Mucosa of rectum (tissue), 2 donors: ENCODE measurements around the gene IQSEC3.

Experiments used
- H3K27ac ChIP-seq, 2 donors: one replicate each; pipeline ENCODE4 v1.7.0; 2013; ENCODE audit warnings: inconsistent platforms in 2 of 2, low read depth in 2 of 2, low read length in 2 of 2
- H3K27me3 ChIP-seq, 2 donors: one replicate each; pipeline ENCODE4 v1.7.0; 2013; ENCODE audit warnings: low read length in 2 of 2; ENCODE audit not compliant: control insufficient read depth in 2 of 2, insufficient read depth in 2 of 2
- H3K36me3 ChIP-seq, 2 donors: one replicate each; pipeline ENCODE4 v1.7.0; 2013; ENCODE audit warnings: low read length in 2 of 2; ENCODE audit not compliant: control insufficient read depth in 2 of 2, insufficient read depth in 2 of 2
- H3K4me1 ChIP-seq, 2 donors: one replicate each; pipeline ENCODE4 v1.7.0; 2013; ENCODE audit warnings: low read length in 2 of 2, mild to moderate bottlenecking in 1 of 2; ENCODE audit not compliant: control insufficient read depth in 2 of 2, insufficient read depth in 2 of 2
- H3K4me3 ChIP-seq, 2 donors: one replicate each; pipeline ENCODE4 v1.7.0; 2013; ENCODE audit warnings: low read length in 2 of 2
- H3K9ac ChIP-seq, 2 donors: one replicate each; pipeline ENCODE4 v1.7.0; 2013; ENCODE audit warnings: low read length in 2 of 2, low read depth in 1 of 2, mild to moderate bottlenecking in 1 of 2
- H3K9me3 ChIP-seq, 2 donors: one replicate each; pipeline ENCODE4 v1.7.0; 2013; ENCODE audit warnings: low read length in 2 of 2; ENCODE audit not compliant: control insufficient read depth in 2 of 2
- donor health status: healthy.
- donor health status: Normal muscosa, but diverticular disease.

The IQSEC3 gene

GRCh38 chr12:118591-118990 is 52.0 kb downstream of the IQSEC3 start:
- no peak overlapping the region for H3K4me3 ChIP-seq
- H3K27me3 ChIP-seq: peaks cover 0 to 3% of the 10 kb centered on the region in 2 donors
- no peak overlapping the region for H3K9ac ChIP-seq
- H3K4me1 ChIP-seq: no peaks in the 10 kb centered on the region
- H3K9me3 ChIP-seq: no peaks in the 10 kb centered on the region
- H3K36me3 ChIP-seq: no peaks in the 10 kb centered on the region
- H3K27ac ChIP-seq: no peak overlapping the region

GRCh38 chr12:120951-121350 is 54.4 kb downstream of the IQSEC3 start:
- Histone ChIP-seq H3K9me3 (no peaks in the 10 kb centered on the region), H3K27me3 (peaks cover 0 to 4% of the 10 kb centered on the region in 2 donors), H3K9ac (no peak overlapping the region), H3K27ac (no peak overlapping the region), H3K4me3 (no peak overlapping the region), H3K4me1 (no peaks in the 10 kb centered on the region), H3K36me3 (no peaks in the 10 kb centered on the region)

- Histone ChIP-seq H3K4me3 (no peak overlapping the region), H3K4me1 (no peaks in the 10 kb centered on the region), H3K27me3 (peaks cover 0 to 5% of the 10 kb centered on the region in 2 donors), H3K27ac (no peak overlapping the region), H3K9ac (no peak overlapping the region), H3K36me3 (no peaks in the 10 kb centered on the region), H3K9me3 (no peaks in the 10 kb centered on the region)
These were observed 55.1 kb downstream of the IQSEC3 start for GRCh38 chr12:121647-122046.

GRCh38 chr12:125075-125474 is 58.5 kb downstream of the IQSEC3 start:
- Histone ChIP-seq H3K36me3 (no peaks in the 10 kb centered on the region), H3K9ac (no peak overlapping the region), H3K4me3 (no peak overlapping the region), H3K27ac (no peak overlapping the region), H3K27me3 (peaks cover 0 to 5% of the 10 kb centered on the region in 2 donors), H3K4me1 (no peaks in the 10 kb centered on the region), H3K9me3 (no peaks in the 10 kb centered on the region)

- H3K9ac ChIP-seq: no peak overlapping the region
- H3K27ac ChIP-seq: no peak overlapping the region
- no peaks in the 10 kb centered on the region for H3K9me3 ChIP-seq
- H3K4me1 ChIP-seq: no peaks in the 10 kb centered on the region
- no peak overlapping the region for H3K4me3 ChIP-seq
- H3K27me3 ChIP-seq: peaks cover 0 to 2% of the 10 kb centered on the region in 2 donors
- H3K36me3 ChIP-seq: no peaks in the 10 kb centered on the region
These were observed 59.0 kb downstream of the IQSEC3 start for GRCh38 chr12:125566-125965.

GRCh38 chr12:128079-128478 is 61.5 kb downstream of the IQSEC3 start:
- Histone ChIP-seq H3K4me1 (no peaks in the 10 kb centered on the region), H3K9me3 (no peaks in the 10 kb centered on the region), H3K36me3 (no peaks in the 10 kb centered on the region), H3K9ac (no peak overlapping the region), H3K27me3 (peaks cover 0 to 2% of the 10 kb centered on the region in 2 donors), H3K4me3 (no peak overlapping the region), H3K27ac (no peak overlapping the region)

- no peak overlapping the region for H3K9ac ChIP-seq
- no peak overlapping the region for H3K27ac ChIP-seq
- H3K4me1 ChIP-seq: no peaks in the 10 kb centered on the region
- H3K27me3 ChIP-seq: peaks cover 0 to 2% of the 10 kb centered on the region in 2 donors
- no peak overlapping the region for H3K4me3 ChIP-seq
- H3K9me3 ChIP-seq: no peaks in the 10 kb centered on the region
- no peaks in the 10 kb centered on the region for H3K36me3 ChIP-seq
These were observed 62.4 kb downstream of the IQSEC3 start for GRCh38 chr12:129001-129400.

GRCh38 chr12:130519-130918 is 64.0 kb downstream of the IQSEC3 start:
- Histone ChIP-seq H3K36me3 (no peaks in the 10 kb centered on the region), H3K4me1 (no peaks in the 10 kb centered on the region), H3K27ac (no peak overlapping the region), H3K9me3 (no peaks in the 10 kb centered on the region), H3K27me3 (peaks cover 0 to 2% of the 10 kb centered on the region in 2 donors), H3K4me3 (no peak overlapping the region), H3K9ac (no peak overlapping the region)

- Histone ChIP-seq H3K9ac (no peak overlapping the region), H3K4me1 (no peaks in the 10 kb centered on the region), H3K27me3 (peaks cover 0 to 1% of the 10 kb centered on the region in 2 donors), H3K4me3 (no peak overlapping the region), H3K9me3 (no peaks in the 10 kb centered on the region), H3K36me3 (no peaks in the 10 kb centered on the region), H3K27ac (no peak overlapping the region)
These were observed 64.4 kb downstream of the IQSEC3 start for GRCh38 chr12:131008-131407.

GRCh38 chr12:131732-132495 is 65.3 kb downstream of the IQSEC3 start:
- H3K4me1 ChIP-seq: no peaks in the 10 kb centered on the region
- no peaks in the 10 kb centered on the region for H3K9me3 ChIP-seq
- H3K4me3 ChIP-seq: no peak overlapping the region
- no peaks in the 10 kb centered on the region for H3K27me3 ChIP-seq
- no peaks in the 10 kb centered on the region for H3K36me3 ChIP-seq
- H3K9ac ChIP-seq: no peak overlapping the region
- no peak overlapping the region for H3K27ac ChIP-seq
